Cortex of kidney (tissue), 1 donor: ENCODE measurements around the gene MACROD2.

ENCODE experiments used
- DNase-seq: peaks from one replicate; lab custom pipeline; 2025; lab: John Stamatoyannopoulos, UW

MACROD2 gene

GRCh38 chr20:15909995-15910394 is 1914.7 kb downstream of the MACROD2 start:
- DNase-seq, result no peak

GRCh38 chr20:15911581-15911980 is 1916.3 kb downstream of the MACROD2 start:
- DNase-seq, result no peak

- DNase-seq, result no peak
These were observed 1918.2 kb downstream of the MACROD2 start for GRCh38 chr20:15913391-15914025.

- no peak for DNase-seq
These were observed 1921.3 kb downstream of the MACROD2 start for GRCh38 chr20:15916623-15917022.

- DNase-seq, result no peak
These were observed 1922.0 kb downstream of the MACROD2 start for GRCh38 chr20:15917283-15917682.

GRCh38 chr20:15918631-15919030 is 1923.3 kb downstream of the MACROD2 start:
- no peak for DNase-seq

GRCh38 chr20:15919118-15919517 is 1923.8 kb downstream of the MACROD2 start:
- DNase-seq, result no peak

GRCh38 chr20:15921930-15922329 is 1926.6 kb downstream of the MACROD2 start:
- DNase-seq, result no peak

- DNase-seq, result no peak
These were observed 1927.2 kb downstream of the MACROD2 start for GRCh38 chr20:15922556-15922955.

- DNase-seq, result no peak
These were observed 1927.9 kb downstream of the MACROD2 start for GRCh38 chr20:15923030-15923776.

GRCh38 chr20:15924556-15924955 is 1929.2 kb downstream of the MACROD2 start:
- no peak for DNase-seq

GRCh38 chr20:15925376-15925775 is 1930.1 kb downstream of the MACROD2 start:
- no peak for DNase-seq

GRCh38 chr20:15927893-15928650 is 1932.8 kb downstream of the MACROD2 start:
- no peak for DNase-seq

GRCh38 chr20:15928946-15929345 is 1933.6 kb downstream of the MACROD2 start:
- no peak for DNase-seq

GRCh38 chr20:15930311-15931305 is 1935.3 kb downstream of the MACROD2 start:
- DNase-seq, result no peak

- DNase-seq, result no peak
These were observed 1936.6 kb downstream of the MACROD2 start for GRCh38 chr20:15931897-15932296.

- DNase-seq, result no peak
These were observed 1941.9 kb downstream of the MACROD2 start for GRCh38 chr20:15937179-15937578.

GRCh38 chr20:15938847-15939246 is 1943.5 kb downstream of the MACROD2 start:
- no peak for DNase-seq

- DNase-seq, result no peak
These were observed 1944.8 kb downstream of the MACROD2 start for GRCh38 chr20:15940127-15940526.

GRCh38 chr20:15942130-15942529 is 1946.8 kb downstream of the MACROD2 start:
- no peak for DNase-seq

GRCh38 chr20:15945289-15945688 is 1950.0 kb downstream of the MACROD2 start:
- no peak for DNase-seq

- DNase-seq, result no peak
These were observed 1954.1 kb downstream of the MACROD2 start for GRCh38 chr20:15949391-15949790.
